Activated naive CD4-positive, alpha-beta T cell treated with Interleukin-2 at 50 U/mL for 16 hours (primary cell): Measurements from ENCODE around the gene GPR21.

Experiments used
- DNase-seq: peaks from one replicate; pipeline ENCODE4 v3.0.0-alpha.2; 2020

The GPR21 gene

GRCh38 chr9:123033352-123033751 is at the start of gene GPR21:
TSS of gene GPR21 (plus strand) at chr9:123033667. CDS start at chr9:123034567, 900 bp downstream.
- DNase-seq = no peak

GRCh38 chr9:122986010-122986409 is 47.5 kb upstream of the GPR21 start:
- DNase-seq = no peak

- DNase-seq = no peak
These were observed 45.3 kb upstream of the GPR21 start for GRCh38 chr9:122988141-122988540.

- DNase-seq = no peak
These were observed 44.4 kb upstream of the GPR21 start for GRCh38 chr9:122988920-122989621.

- DNase-seq = peak; percentile 46
These were observed 42.1 kb upstream of the GPR21 start for GRCh38 chr9:122991370-122991830.

GRCh38 chr9:122996586-122996985 is 36.9 kb upstream of the GPR21 start:
- DNase-seq = no peak

- DNase-seq = no peak
These were observed 35.0 kb upstream of the GPR21 start for GRCh38 chr9:122998448-122998847.

- DNase-seq = no peak
These were observed 32.9 kb upstream of the GPR21 start for GRCh38 chr9:123000371-123001068.

- DNase-seq = no peak
These were observed 30.7 kb upstream of the GPR21 start for GRCh38 chr9:123002754-123003153.

GRCh38 chr9:123003466-123003865 is 30.0 kb upstream of the GPR21 start:
- no peak for DNase-seq

GRCh38 chr9:123005964-123006363 is 27.5 kb upstream of the GPR21 start:
- no peak for DNase-seq

GRCh38 chr9:123007269-123007668 is 26.2 kb upstream of the GPR21 start:
- no peak for DNase-seq

GRCh38 chr9:123008909-123009308 is 24.6 kb upstream of the GPR21 start:
- no peak for DNase-seq

GRCh38 chr9:123011380-123011779 is 22.1 kb upstream of the GPR21 start:
- DNase-seq = no peak

GRCh38 chr9:123011878-123012528 is 21.5 kb upstream of the GPR21 start:
- DNase-seq = no peak

GRCh38 chr9:123016631-123017030 is 16.8 kb upstream of the GPR21 start:
- DNase-seq = no peak

- no peak for DNase-seq
These were observed 12.7 kb upstream of the GPR21 start for GRCh38 chr9:123020796-123021195.

- DNase-seq = no peak
These were observed 7.0 kb upstream of the GPR21 start for GRCh38 chr9:123026425-123026824.

GRCh38 chr9:123027517-123027916 is 6.0 kb upstream of the GPR21 start:
- DNase-seq = no peak

- DNase-seq = no peak
These were observed 5.3 kb upstream of the GPR21 start for GRCh38 chr9:123028136-123028535.

- no peak for DNase-seq
These were observed 4.5 kb upstream of the GPR21 start for GRCh38 chr9:123028973-123029372.

- DNase-seq = no peak
These were observed 1.5 kb upstream of the GPR21 start for GRCh38 chr9:123031963-123032362.

- no peak for DNase-seq
These were observed 566 bp downstream of the GPR21 start for GRCh38 chr9:123033864-123034601.
